PC-9 (cell line): ENCODE measurements around the gene NFIA. TPM values are rescaled to one million over a fixed set of nuclear protein-coding genes. Genes with fewer than 3 reads are reported as not detected.

ENCODE experiments used
- BruUV-seq: library from RNA; stranded (reverse); fragments of 400-500 nt; replicated peaks from 2 replicates; lab custom pipeline; 2021; lab: Mats Ljungman, UMichigan
- CTCF ChIA-PET: fragments of 300-600 bp; sonication (Branson Sonifier 250); formaldehyde crosslinking; loops from one replicate; lab custom pipeline; 2022; ENCODE audit warnings: antibody characterized with exemption; lab: Charles Lee
- POLR2A ChIA-PET: fragments of 300-600 bp; sonication (Branson Sonifier 250); formaldehyde crosslinking; loops from one replicate; lab custom pipeline; 2022; ENCODE audit warnings: antibody characterized with exemption; ENCODE audit not compliant: unreplicated experiment; lab: Charles Lee
- DNase-seq, 2 experiments: peaks; one replicate each; pipeline versions ENCODE4 v3.0.0 to v3.0.0-alpha.2; 2015 to 2022; ENCODE audit warnings: mixed read lengths in 1 of 2
- H2AFZ ChIP-seq: fragments of 200-600 bp; sonication (generic); 2 replicates; pipeline ENCODE4 v1.8.1; 2017; ENCODE audit warnings: antibody characterized with exemption
- H3F3A ChIP-seq: fragments of 200-600 bp; sonication (generic); 2 replicates; pipeline ENCODE4 v1.8.1; 2017; ENCODE audit warnings: antibody characterized with exemption, mild to moderate bottlenecking, low read depth; ENCODE audit not compliant: insufficient read depth
- H3K27ac ChIP-seq: fragments of 200-600 bp; sonication (generic); 2 replicates; pipeline ENCODE4 v1.6.1; 2016; ENCODE audit warnings: mixed run types
- H3K27me3 ChIP-seq: fragments of 200-600 bp; sonication (generic); 2 replicates; pipeline ENCODE4 v1.6.1; 2016; ENCODE audit warnings: low read depth, mixed run types; ENCODE audit not compliant: insufficient read depth
- H3K36me3 ChIP-seq: fragments of 200-600 bp; sonication (generic); 2 replicates; pipeline ENCODE4 v1.6.1; 2016; ENCODE audit warnings: low read depth, mixed run types
- H3K4me1 ChIP-seq: fragments of 200-600 bp; sonication (generic); replicated peaks from 2 replicates; pipeline ENCODE4 v1.6.1; 2016; ENCODE audit warnings: mixed run types; ENCODE audit not compliant: insufficient read depth
- H3K4me2 ChIP-seq: fragments of 200-600 bp; sonication (generic); 2 replicates; pipeline ENCODE4 v1.6.1; 2017; ENCODE audit warnings: mixed run types
- H3K4me3 ChIP-seq: fragments of 200-600 bp; sonication (generic); 2 replicates; pipeline ENCODE4 v1.6.1; 2016; ENCODE audit warnings: mixed run types
- H3K79me2 ChIP-seq: fragments of 200-600 bp; sonication (generic); 2 replicates; pipeline ENCODE4 v1.6.1; 2017; ENCODE audit warnings: low read depth, mixed run types
- H3K9me2 ChIP-seq: fragments of 200-600 bp; sonication (generic); 2 replicates; pipeline ENCODE4 v1.8.1; 2017; ENCODE audit warnings: mild to moderate bottlenecking; ENCODE audit not compliant: insufficient read depth
- H3K9me3 ChIP-seq: fragments of 200-600 bp; sonication (generic); 2 replicates; pipeline ENCODE4 v1.8.1; 2016; ENCODE audit warnings: low read depth; ENCODE audit not compliant: insufficient read depth
- H4K20me1 ChIP-seq: fragments of 200-600 bp; sonication (generic); 2 replicates; pipeline ENCODE4 v1.8.1; 2017; ENCODE audit not compliant: insufficient read depth
- EZH2 ChIP-seq: fragments of 200-600 bp; sonication (generic); IDR thresholded peaks from 2 replicates; pipeline ENCODE4 v1.8.0; 2017; ENCODE audit warnings: antibody characterized with exemption, low read depth
- intact Hi-C: fragments of 100-400 bp; cut with micrococcal nuclease; formaldehyde crosslinking; loops from one replicate; pipeline ENCODE4 v1.10.0; 2022; ENCODE audit not compliant: unreplicated experiment
- total RNA-seq: library from RNA; stranded (reverse); gene quantifications from 2 replicates; pipeline ENCODE4 v1.2.3, GENCODE V29; 2021
- TF ChIP-seq, protein P1 (sequence below): fragments of 200-600 bp; sonication (generic); conservative IDR thresholded peaks from 2 replicates; pipeline ENCODE4 v1.6.1; 2017; ENCODE audit warnings: mixed run types, antibody characterized with exemption, mild to moderate bottlenecking, moderate library complexity

The NFIA gene
- total RNA-seq, 1 experiment from 2014 or later: 26.7 TPM

DNA sequence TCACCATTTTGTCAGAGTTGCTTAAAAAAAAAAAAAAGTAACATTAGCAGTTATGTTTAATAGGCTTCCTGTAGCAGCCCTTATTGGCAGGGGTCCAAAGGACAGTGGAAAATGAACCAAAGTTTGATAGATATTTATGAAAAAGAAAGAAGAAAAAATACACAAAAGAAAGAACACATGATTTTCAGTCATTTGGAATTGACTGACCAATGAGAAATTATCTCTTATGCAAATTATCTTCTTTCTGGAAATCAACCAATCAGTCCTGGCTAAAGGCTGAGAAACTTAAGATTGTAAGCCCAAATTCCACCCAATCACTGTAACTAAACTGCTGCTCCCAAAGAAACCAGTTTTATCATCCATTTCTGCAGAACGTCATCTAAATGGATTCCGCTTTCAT is 360.2 kb downstream of the NFIA start:
- Histone ChIP-seq H3K27me3 (no peaks in the 10 kb centered on the region), H3K9me3 (no peaks in the 10 kb centered on the region), H3K4me3 (no peak overlapping the region), H4K20me1 (no peaks in the 10 kb centered on the region), H3K36me3 (no peaks in the 10 kb centered on the region), H2AFZ (no peak overlapping the region), H3F3A (no peaks in the 10 kb centered on the region), H3K4me2 (no peak overlapping the region), H3K4me1 (no peaks in the 10 kb centered on the region), H3K9me2 (0 out of 2 replicates have a peak, but pooled peaks cover 7% of the 10 kb centered on the region), H3K79me2 (no peaks in the 10 kb centered on the region), H3K27ac (no peak overlapping the region)
- intact Hi-C loops: no loop called here
- BruUV-seq: no TSS peak
- DNase-seq: no peak
- ChIA-PET CTCF (no interaction called here), POLR2A (no interaction called here)
- TF ChIP-seq, protein P1, sequence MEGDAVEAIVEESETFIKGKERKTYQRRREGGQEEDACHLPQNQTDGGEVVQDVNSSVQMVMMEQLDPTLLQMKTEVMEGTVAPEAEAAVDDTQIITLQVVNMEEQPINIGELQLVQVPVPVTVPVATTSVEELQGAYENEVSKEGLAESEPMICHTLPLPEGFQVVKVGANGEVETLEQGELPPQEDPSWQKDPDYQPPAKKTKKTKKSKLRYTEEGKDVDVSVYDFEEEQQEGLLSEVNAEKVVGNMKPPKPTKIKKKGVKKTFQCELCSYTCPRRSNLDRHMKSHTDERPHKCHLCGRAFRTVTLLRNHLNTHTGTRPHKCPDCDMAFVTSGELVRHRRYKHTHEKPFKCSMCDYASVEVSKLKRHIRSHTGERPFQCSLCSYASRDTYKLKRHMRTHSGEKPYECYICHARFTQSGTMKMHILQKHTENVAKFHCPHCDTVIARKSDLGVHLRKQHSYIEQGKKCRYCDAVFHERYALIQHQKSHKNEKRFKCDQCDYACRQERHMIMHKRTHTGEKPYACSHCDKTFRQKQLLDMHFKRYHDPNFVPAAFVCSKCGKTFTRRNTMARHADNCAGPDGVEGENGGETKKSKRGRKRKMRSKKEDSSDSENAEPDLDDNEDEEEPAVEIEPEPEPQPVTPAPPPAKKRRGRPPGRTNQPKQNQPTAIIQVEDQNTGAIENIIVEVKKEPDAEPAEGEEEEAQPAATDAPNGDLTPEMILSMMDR: no peak
- TF ChIP-seq EZH2: no peak

DNA sequence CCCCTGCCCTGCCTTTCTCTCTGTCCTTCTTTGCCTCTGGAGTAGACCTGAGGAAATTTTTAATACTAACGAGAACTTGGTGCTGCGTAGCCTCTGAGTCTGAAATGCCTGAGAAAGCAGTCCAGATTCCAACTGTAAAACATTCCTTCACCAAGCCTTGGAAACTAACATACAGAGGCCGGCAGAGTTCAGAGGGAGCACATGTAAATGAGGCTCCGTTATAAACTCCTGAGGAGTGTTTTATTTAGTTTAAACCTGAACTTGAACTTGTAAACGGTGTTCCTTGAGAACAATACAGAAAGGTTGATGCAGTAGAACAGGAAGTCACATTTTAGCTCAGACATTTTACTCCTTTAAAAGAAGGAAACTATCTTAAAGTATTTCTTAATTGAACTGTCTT is 361.9 kb downstream of the NFIA start:
- no peak for TF ChIP-seq EZH2
- TF ChIP-seq, protein P1: no peak
- no peaks in the 10 kb centered on the region for H3K27me3 ChIP-seq
- no peaks in the 10 kb centered on the region for H3F3A ChIP-seq
- no peak for DNase-seq
- no peaks in the 10 kb centered on the region for H3K79me2 ChIP-seq
- no peaks in the 10 kb centered on the region for H3K9me3 ChIP-seq
- no peaks in the 10 kb centered on the region for H3K4me1 ChIP-seq
- intact Hi-C loops: no loop called here
- BruUV-seq: no TSS peak
- 0 out of 2 replicates have a peak, but pooled peaks cover 7% of the 10 kb centered on the region for H3K9me2 ChIP-seq
- H3K36me3 ChIP-seq: no peaks in the 10 kb centered on the region
- H3K4me3 ChIP-seq: no peak overlapping the region
- no peak overlapping the region for H3K27ac ChIP-seq
- ChIA-PET CTCF (no interaction called here), POLR2A (no interaction called here)
- H4K20me1 ChIP-seq: no peaks in the 10 kb centered on the region
- no peak overlapping the region for H3K4me2 ChIP-seq
- H2AFZ ChIP-seq: no peak overlapping the region

DNA sequence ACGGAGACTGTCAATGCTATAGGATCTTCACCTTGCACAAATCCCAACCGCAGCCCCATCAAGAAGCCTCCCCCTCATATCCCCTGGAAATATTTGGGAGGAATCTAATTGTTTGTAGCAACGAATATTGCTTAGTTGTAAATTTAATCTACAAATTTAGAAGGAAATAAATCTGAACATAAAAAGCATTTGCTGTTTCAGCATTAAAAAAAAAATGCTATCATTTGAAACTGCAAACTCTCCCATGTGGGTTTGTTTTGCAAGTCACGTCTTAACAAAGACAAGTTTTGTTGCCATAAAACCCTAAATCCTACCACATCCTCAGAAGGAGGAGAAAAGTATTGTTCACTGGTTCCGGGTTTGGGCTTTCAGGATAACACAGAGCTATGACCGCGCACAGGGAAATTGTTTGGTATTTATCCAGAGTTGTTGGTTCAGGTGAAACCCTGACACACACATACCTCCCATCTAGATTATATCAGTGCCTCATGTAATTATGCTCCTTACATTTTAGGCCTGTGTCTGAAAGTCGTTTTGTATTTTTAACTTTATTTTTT is 363.0 kb downstream of the NFIA start:
- POLR2A ChIA-PET: no interaction called here
- CTCF ChIA-PET: no interaction called here
- no peaks in the 10 kb centered on the region for H3F3A ChIP-seq
- H3K4me3 ChIP-seq: no peak overlapping the region
- no peaks in the 10 kb centered on the region for H3K79me2 ChIP-seq
- no peaks in the 10 kb centered on the region for H3K4me1 ChIP-seq
- peak in 1 of 2 experiments; percentile 41 for DNase-seq
- 0 out of 2 replicates have a peak, but pooled peaks cover 7% of the 10 kb centered on the region for H3K9me2 ChIP-seq
- no peaks in the 10 kb centered on the region for H3K9me3 ChIP-seq
- H4K20me1 ChIP-seq: no peaks in the 10 kb centered on the region
- TF ChIP-seq, protein P1: no peak
- TF ChIP-seq EZH2: no peak
- H3K27ac ChIP-seq: no peak overlapping the region
- no peak overlapping the region for H3K4me2 ChIP-seq
- intact Hi-C loops: no loop called here
- no TSS peak for BruUV-seq
- H3K27me3 ChIP-seq: no peaks in the 10 kb centered on the region
- H2AFZ ChIP-seq: no peak overlapping the region
- no peaks in the 10 kb centered on the region for H3K36me3 ChIP-seq
